Kidney (tissue), 14 donors: ENCODE measurements around the gene IFNGR1. TPM values are rescaled to one million over a fixed set of nuclear protein-coding genes. Genes with fewer than 3 reads are reported as not detected.
A peak's percentile ranks its signal among the peaks of the same experiment; 100 is the strongest.

Source experiments
- DNase-seq, 5 donors: peaks; one replicate each; pipeline ENCODE4 v3.0.0-alpha.2; 2013 to 2020
- FAIRE-seq: peaks from 2 replicates; lab custom pipeline; 2012; peaks lifted over from hg19 to GRCh38; lab: Jason Lieb, UNC
- H3K27ac ChIP-seq, 2 donors: one replicate each; pipeline ENCODE4 v1.7.0; 2013; ENCODE audit warnings: low read depth in 2 of 2, low read length in 2 of 2, inconsistent platforms in 1 of 2
- H3K27me3 ChIP-seq: one replicate; pipeline ENCODE4 v1.7.1; 2013; ENCODE audit warnings: low read length, inconsistent platforms; ENCODE audit not compliant: control insufficient read depth, insufficient read depth
- H3K36me3 ChIP-seq, 3 donors: one replicate each; pipeline versions ENCODE4 v1.7.0 to v1.7.1; 2013; ENCODE audit warnings: low read length in 3 of 3, control low read depth in 1 of 3, inconsistent platforms in 1 of 3; ENCODE audit not compliant: insufficient read depth in 3 of 3, control insufficient read depth in 2 of 3
- H3K4me1 ChIP-seq, 3 donors: one replicate each; pipeline versions ENCODE4 v1.7.0 to v1.7.1; 2013; ENCODE audit warnings: low read length in 3 of 3, inconsistent platforms in 1 of 3, low read depth in 1 of 3; ENCODE audit not compliant: control insufficient read depth in 2 of 3, insufficient read depth in 2 of 3
- H3K4me3 ChIP-seq, 3 donors: one replicate each; pipeline versions ENCODE4 v1.7.0 to v1.8.1; 2013; ENCODE audit warnings: low read length in 3 of 3, control low read depth in 1 of 3, inconsistent platforms in 1 of 3
- H3K9ac ChIP-seq, 3 donors: one replicate each; pipeline versions ENCODE4 v1.7.0 to v1.7.1; 2013; ENCODE audit warnings: low read length in 3 of 3, control low read depth in 1 of 3, inconsistent platforms in 1 of 3
- H3K9me3 ChIP-seq, 3 donors: one replicate each; pipeline versions ENCODE4 v1.7.0 to v1.7.1; 2013; ENCODE audit warnings: low read length in 3 of 3, control low read depth in 1 of 3, inconsistent platforms in 1 of 3; ENCODE audit not compliant: control insufficient read depth in 2 of 3, insufficient read depth in 1 of 3
- intact Hi-C: fragments of 100-400 bp; cut with DNase I; formaldehyde crosslinking; loops from one replicate; pipeline ENCODE4 v1.11.1; 2022
- polyA plus RNA-seq: library from polyadenylated mRNA; stranded (reverse); fragments of 350-450 nt; fragmentation: Illumina TruSeq; extraction: RNeasy Lipid Tissue Mini Kit (QIAGEN cat#74804); gene quantifications from one replicate; pipeline ENCODE4 v1.2.3, GENCODE V29; 2014; ENCODE audit warnings: low read depth, low replicate concordance; ENCODE audit not compliant: insufficient read depth
- total RNA-seq: library from RNA; stranded (reverse); fragmentation: NEBNext Ultra II Directional; extraction: Animal tissue kit (Norgen Biotek cat#: 25700); gene quantifications from one replicate; pipeline ENCODE4 v1.2.1, GENCODE V29; 2021
- TF ChIP-seq, protein P1 (sequence below): IDR thresholded peaks from 3 replicates; pipeline ENCODE4 v1.5.1; 2012; ENCODE audit warnings: mild to moderate bottlenecking, moderate library complexity, borderline replicate concordance; ENCODE audit not compliant: insufficient read depth; ENCODE audit errors: extremely low read depth
- donor health status: control.
- donor health status: control.
- donor health status: control.
- donor health status: control.
- donor health status: control.
- donor health status: DM: yes; HTN: yes; CAD: no.
- donor health status: Normal renal cell carcinoma (clear cell type).

The IFNGR1 gene
- total and polyA plus RNA-seq, 2 donors from 2014 or later, result 42.8 to 94.3 TPM

DNA sequence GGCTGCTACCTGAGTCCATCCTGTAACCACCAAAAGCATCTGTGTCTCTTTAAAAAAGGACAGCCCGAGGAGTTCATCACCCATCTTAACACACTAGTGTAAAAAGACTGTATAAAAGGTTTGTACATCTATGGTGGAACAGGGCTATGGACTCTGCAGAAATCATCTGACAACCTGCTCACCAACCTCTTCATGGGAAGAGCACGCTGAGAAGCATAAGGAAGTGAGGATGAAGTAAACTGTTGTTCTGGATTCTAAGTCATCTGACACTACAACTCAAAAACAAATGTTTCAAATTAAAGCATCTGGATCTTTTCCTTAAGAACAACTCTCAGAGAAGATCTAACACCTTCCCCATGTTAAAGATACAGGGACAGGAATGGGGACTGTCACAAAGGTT lies 5.4 kb downstream of the IFNGR1 start:
- H3K36me3 ChIP-seq, result no peaks in the 10 kb centered on the region
- DNase-seq (no peak), FAIRE-seq (no peak)
- peaks cover 0 to 28% (median 19%) of the 10 kb centered on the region in 3 donors for H3K4me1 ChIP-seq
- H3K4me3 ChIP-seq, result peak overlapping the region in 1 of 3 donors; percentile 36
- H3K9me3 ChIP-seq, result no peaks in the 10 kb centered on the region
- H3K27me3 ChIP-seq, result no peaks in the 10 kb centered on the region
- TF ChIP-seq, protein P1, sequence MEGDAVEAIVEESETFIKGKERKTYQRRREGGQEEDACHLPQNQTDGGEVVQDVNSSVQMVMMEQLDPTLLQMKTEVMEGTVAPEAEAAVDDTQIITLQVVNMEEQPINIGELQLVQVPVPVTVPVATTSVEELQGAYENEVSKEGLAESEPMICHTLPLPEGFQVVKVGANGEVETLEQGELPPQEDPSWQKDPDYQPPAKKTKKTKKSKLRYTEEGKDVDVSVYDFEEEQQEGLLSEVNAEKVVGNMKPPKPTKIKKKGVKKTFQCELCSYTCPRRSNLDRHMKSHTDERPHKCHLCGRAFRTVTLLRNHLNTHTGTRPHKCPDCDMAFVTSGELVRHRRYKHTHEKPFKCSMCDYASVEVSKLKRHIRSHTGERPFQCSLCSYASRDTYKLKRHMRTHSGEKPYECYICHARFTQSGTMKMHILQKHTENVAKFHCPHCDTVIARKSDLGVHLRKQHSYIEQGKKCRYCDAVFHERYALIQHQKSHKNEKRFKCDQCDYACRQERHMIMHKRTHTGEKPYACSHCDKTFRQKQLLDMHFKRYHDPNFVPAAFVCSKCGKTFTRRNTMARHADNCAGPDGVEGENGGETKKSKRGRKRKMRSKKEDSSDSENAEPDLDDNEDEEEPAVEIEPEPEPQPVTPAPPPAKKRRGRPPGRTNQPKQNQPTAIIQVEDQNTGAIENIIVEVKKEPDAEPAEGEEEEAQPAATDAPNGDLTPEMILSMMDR, result no peak
- intact Hi-C loops, result no loop called here
- no peak overlapping the region for H3K27ac ChIP-seq
- no peak overlapping the region for H3K9ac ChIP-seq

DNA sequence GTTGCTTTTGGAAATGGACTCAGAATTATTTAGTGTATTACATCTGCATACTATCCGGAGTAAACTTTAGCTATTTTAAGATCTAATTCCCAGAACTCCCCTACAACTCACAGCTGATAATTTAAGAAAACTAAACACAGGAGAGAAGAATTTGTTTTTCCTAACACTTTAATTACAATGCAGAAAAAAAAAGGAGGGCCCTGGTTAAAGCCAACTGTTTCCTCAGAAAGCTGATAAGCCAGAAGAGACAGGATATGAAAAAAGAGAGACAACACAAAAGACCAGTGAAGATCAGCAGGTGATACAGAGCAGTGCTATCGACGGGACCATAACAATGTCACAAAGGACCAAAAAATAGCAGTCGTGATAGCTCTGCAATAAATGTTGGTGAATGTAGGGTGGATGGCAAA lies 5.8 kb downstream of the IFNGR1 start:
- Histone ChIP-seq H3K36me3 (no peaks in the 10 kb centered on the region), H3K4me1 (peaks cover 0 to 28% (median 19%) of the 10 kb centered on the region in 3 donors), H3K27ac (no peak overlapping the region), H3K9me3 (no peaks in the 10 kb centered on the region), H3K9ac (no peak overlapping the region), H3K4me3 (peak overlapping the region in 1 of 3 donors; percentile 36), H3K27me3 (no peaks in the 10 kb centered on the region)
- intact Hi-C loops, result no loop called here
- TF ChIP-seq, protein P1, result no peak
- FAIRE-seq (no peak), DNase-seq (no peak)

GRCh38 chr6:137211910-137212309 lies 7.3 kb downstream of the IFNGR1 start:
- no peak for DNase-seq
- TF ChIP-seq, protein P1, result no peak
- no peaks in the 10 kb centered on the region for H3K27me3 ChIP-seq
- H3K4me1 ChIP-seq, result peaks cover 0 to 20% (median 16%) of the 10 kb centered on the region in 3 donors
- no peak overlapping the region for H3K9ac ChIP-seq
- intact Hi-C loops, result no loop called here
- FAIRE-seq, result no peak
- H3K36me3 ChIP-seq, result no peaks in the 10 kb centered on the region
- no peak overlapping the region for H3K27ac ChIP-seq
- no peaks in the 10 kb centered on the region for H3K9me3 ChIP-seq
- no peak overlapping the region for H3K4me3 ChIP-seq

GRCh38 chr6:137210903-137211302 lies 8.3 kb downstream of the IFNGR1 start:
- Histone ChIP-seq H3K4me1 (peaks cover 0 to 16% (median 12%) of the 10 kb centered on the region in 3 donors), H3K4me3 (no peak overlapping the region), H3K27ac (peak overlapping the region in 1 of 2 donors; percentile 35), H3K36me3 (peaks cover 0 to 1% (median 0%) of the 10 kb centered on the region in 3 donors), H3K9me3 (no peaks in the 10 kb centered on the region), H3K9ac (no peak overlapping the region), H3K27me3 (no peaks in the 10 kb centered on the region)
- no peak for FAIRE-seq
- intact Hi-C loops, result no loop called here
- no peak for DNase-seq
- TF ChIP-seq, protein P1, result no peak
